HEK293T (cell line): ENCODE results near the gene ATP5F1A.

ENCODE experiments used
- CTCF ChIA-PET: fragments of 350-600 bp; formaldehyde crosslinking; extraction: SDS; loops from one replicate; lab custom pipeline; 2021; ENCODE audit warnings: antibody characterized with exemption, inconsistent platforms; lab: Yijun Ruan, JAX
- POLR2A ChIA-PET: fragments of 350-600 bp; formaldehyde crosslinking; extraction: SDS; loops from one replicate; lab custom pipeline; 2020; ENCODE audit warnings: antibody characterized with exemption, inconsistent platforms; lab: Yijun Ruan, JAX
- DNase-seq: peaks from one replicate; pipeline ENCODE4 v3.0.0; 2012; ENCODE audit warnings: mixed read lengths; ENCODE audit errors: extremely low spot score
- ARNT ChIP-seq: fragments of 450-650 bp; IDR thresholded peaks from 2 replicates; pipeline ENCODE4 v1.6.1; 2017; ENCODE audit warnings: mild to moderate bottlenecking
- BHLHE40 ChIP-seq: fragments of 450-650 bp; IDR thresholded peaks from 2 replicates; pipeline ENCODE4 v1.6.1; 2016; ENCODE audit warnings: mild to moderate bottlenecking, moderate library complexity, borderline replicate concordance
- CTBP1 ChIP-seq: fragments of 450-650 bp; IDR thresholded peaks from 2 replicates; pipeline ENCODE4 v1.6.1; 2016; ENCODE audit warnings: borderline replicate concordance
- ELF4 ChIP-seq: fragments of 450-650 bp; IDR thresholded peaks from 2 replicates; pipeline ENCODE4 v1.6.1; 2017; ENCODE audit warnings: antibody characterized with exemption
- FOXA1 ChIP-seq: fragments of 450-650 bp; IDR thresholded peaks from 2 replicates; pipeline ENCODE4 v1.6.1; 2016; ENCODE audit warnings: mild to moderate bottlenecking
- FOXK2 ChIP-seq: fragments of 450-650 bp; IDR thresholded peaks from 2 replicates; pipeline ENCODE4 v1.6.1; 2016; ENCODE audit warnings: mild to moderate bottlenecking
- FOXM1 ChIP-seq: fragments of 450-650 bp; IDR thresholded peaks from 2 replicates; pipeline ENCODE4 v1.6.1; 2017; ENCODE audit warnings: mild to moderate bottlenecking, borderline replicate concordance
- HDGF ChIP-seq: fragments of 450-650 bp; IDR thresholded peaks from 2 replicates; pipeline ENCODE4 v1.6.1; 2017; ENCODE audit warnings: antibody characterized with exemption, borderline replicate concordance
- L3MBTL2 ChIP-seq: fragments of 450-650 bp; conservative IDR thresholded peaks from 2 replicates; pipeline ENCODE4 v1.6.1; 2016; ENCODE audit warnings: mild to moderate bottlenecking
- LEF1 ChIP-seq: fragments of 450-650 bp; IDR thresholded peaks from 2 replicates; pipeline ENCODE4 v1.6.1; 2017; ENCODE audit warnings: mild to moderate bottlenecking, borderline replicate concordance
- NFRKB ChIP-seq: fragments of 450-650 bp; IDR thresholded peaks from 2 replicates; pipeline ENCODE4 v1.6.1; 2016; ENCODE audit warnings: mild to moderate bottlenecking, moderate library complexity
- PKNOX1 ChIP-seq: fragments of 450-650 bp; IDR thresholded peaks from 2 replicates; pipeline ENCODE4 v1.6.1; 2016
- SP1 ChIP-seq: fragments of 450-650 bp; IDR thresholded peaks from 2 replicates; pipeline ENCODE4 v1.6.1; 2017
- SUZ12 ChIP-seq: fragments of 450-650 bp; IDR thresholded peaks from 2 replicates; pipeline ENCODE4 v1.6.1; 2016; ENCODE audit warnings: mild to moderate bottlenecking
- TARDBP ChIP-seq: fragments of 450-650 bp; IDR thresholded peaks from 2 replicates; pipeline ENCODE4 v1.6.1; 2016
- ZNF384 ChIP-seq: fragments of 450-650 bp; IDR thresholded peaks from 2 replicates; pipeline ENCODE4 v1.6.1; 2016

Gene ATP5F1A

GRCh38 chr18:46073474-46074331 is 24.4 kb downstream of the ATP5F1A start:
- no peak for TF ChIP-seq ZNF384
- TF ChIP-seq SUZ12: no peak
- TF ChIP-seq TARDBP: no peak
- TF ChIP-seq HDGF: no peak
- no peak for TF ChIP-seq SP1
- TF ChIP-seq ARNT: no peak
- DNase-seq: no peak
- ChIA-PET POLR2A (interaction anchor here (1.0 to 1.6 kb wide), 2 partner anchors 23 to 30 kb away, joined by 3 to 4 read pairs; partner anchors contain the start of gene HAUS1), CTCF (interaction anchor here (0.6 to 1.0 kb wide), 10 partner anchors 10 to 408 kb away, joined by 3 to 6 read pairs (median 3); no protein-coding TSS in a partner anchor)

- POLR2A ChIA-PET: interaction anchor here (0.8 to 1.9 kb wide), 3 partner anchors 10 to 24 kb away, joined by 3 to 6 read pairs (median 3); no protein-coding TSS in a partner anchor
- CTCF ChIA-PET: interaction anchor here (1.0 kb wide), 2 partner anchors 128 to 351 kb away, joined by 3 read pairs; no protein-coding TSS in a partner anchor
- TF ChIP-seq TARDBP (no peak), CTBP1 (no peak), L3MBTL2 (no peak), FOXM1 (no peak), LEF1 (no peak), NFRKB (no peak), ARNT (no peak), PKNOX1 (no peak), HDGF (no peak), FOXA1 (no peak), BHLHE40 (no peak), ZNF384 (no peak), SP1 (no peak), SUZ12 (no peak), ELF4 (no peak), FOXK2 (no peak)
- no peak for DNase-seq
Measured at GRCh38 chr18:46072959-46073358, 25.1 kb downstream of the ATP5F1A start.

GRCh38 chr18:46072376-46072867 is 25.7 kb downstream of the ATP5F1A start:
- POLR2A ChIA-PET: interaction anchor here (0.8 to 1.9 kb wide), 3 partner anchors 11 to 25 kb away, joined by 3 to 6 read pairs (median 3); no protein-coding TSS in a partner anchor
- CTCF ChIA-PET: interaction anchor here (1.0 kb wide), 1 partner anchor 351 kb away, joined by 3 read pairs; no protein-coding TSS in a partner anchor
- TF ChIP-seq ARNT: no peak
- no peak for TF ChIP-seq LEF1
- TF ChIP-seq L3MBTL2: no peak
- TF ChIP-seq FOXM1: no peak
- no peak for TF ChIP-seq SUZ12
- no peak for TF ChIP-seq CTBP1
- no peak for TF ChIP-seq FOXK2
- TF ChIP-seq PKNOX1: no peak
- TF ChIP-seq FOXA1: no peak
- no peak for TF ChIP-seq NFRKB
- TF ChIP-seq HDGF: no peak
- no peak for TF ChIP-seq SP1
- TF ChIP-seq ZNF384: no peak
- TF ChIP-seq ELF4: no peak
- TF ChIP-seq TARDBP: no peak
- no peak for TF ChIP-seq BHLHE40
- DNase-seq: no peak

- CTCF ChIA-PET: no interaction called here
- no peak for TF ChIP-seq ARNT
- no peak for TF ChIP-seq FOXM1
- TF ChIP-seq SP1: no peak
- TF ChIP-seq NFRKB: no peak
- TF ChIP-seq LEF1: no peak
- TF ChIP-seq FOXK2: no peak
- TF ChIP-seq L3MBTL2: peak; percentile 56; the same call in 1 of the 2 replicates
- peak; percentile 58 for DNase-seq
- POLR2A ChIA-PET: interaction anchor here (1.9 kb wide), 1 partner anchor 17 kb away, joined by 6 read pairs; no protein-coding TSS in a partner anchor
Measured at GRCh38 chr18:46071653-46072375, 26.3 kb downstream of the ATP5F1A start, which contains the start of gene PSTPIP2. PSTPIP2 (minus strand) TSS chr18:46072260; CDS start chr18:46072188, 72 bp downstream.

GRCh38 chr18:46070815-46071652 is 27.1 kb downstream of the ATP5F1A start:
- CTCF ChIA-PET: no interaction called here
- no peak for DNase-seq
- TF ChIP-seq FOXM1: no peak
- TF ChIP-seq LEF1: no peak
- TF ChIP-seq BHLHE40: no peak
- TF ChIP-seq ELF4: no peak
- TF ChIP-seq FOXK2: no peak
- no peak for TF ChIP-seq FOXA1
- TF ChIP-seq SUZ12: no peak
- no peak for TF ChIP-seq PKNOX1
- POLR2A ChIA-PET: interaction anchor here (0.6 to 1.9 kb wide), 2 partner anchors 16 to 43 kb away, joined by 3 to 6 read pairs; no protein-coding TSS in a partner anchor
